SU-DHL-6 (cell line): ENCODE measurements around the gene WASF3.

Experiments
- H2AFZ ChIP-seq: fragments of 200-600 bp; sonication (generic); 2 replicates; pipeline ENCODE4 v1.6.1; 2014; ENCODE audit warnings: low read depth, mild to moderate bottlenecking, moderate library complexity, mixed read lengths, antibody characterized with exemption, low read length; ENCODE audit not compliant: severe bottlenecking
- H3F3A ChIP-seq: fragments of 200-600 bp; shearing (Covaris generic); 2 replicates; pipeline ENCODE4 v1.6.0; 2016; ENCODE audit warnings: antibody characterized with exemption, mild to moderate bottlenecking; ENCODE audit not compliant: insufficient read depth
- H3K27ac ChIP-seq: fragments of 200-600 bp; sonication (generic); 2 replicates; pipeline ENCODE4 v1.5.1; 2016; ENCODE audit warnings: low read depth, mild to moderate bottlenecking, low read length, moderate library complexity, mixed read lengths
- H3K27me3 ChIP-seq: fragments of 200-600 bp; sonication (generic), shearing (Covaris generic); 2 replicates; pipeline ENCODE4 v1.6.0; 2014; ENCODE audit warnings: mild to moderate bottlenecking, low read length
- H3K36me3 ChIP-seq: fragments of 200-600 bp; sonication (generic); 2 replicates; pipeline ENCODE4 v1.6.1; 2014; ENCODE audit warnings: mild to moderate bottlenecking, low read length, mixed read lengths
- H3K4me2 ChIP-seq: fragments of 300-600, 200-600 bp; shearing (Covaris generic), sonication (generic); 2 replicates; pipeline ENCODE4 v1.6.0; 2014; ENCODE audit warnings: low read length, low read depth, mild to moderate bottlenecking; ENCODE audit not compliant: poor library complexity, severe bottlenecking
- H3K4me3 ChIP-seq: fragments of 200-600 bp; sonication (generic); 2 replicates; pipeline ENCODE4 v1.5.1; 2014; ENCODE audit warnings: antibody characterized with exemption, low read length, mild to moderate bottlenecking, mixed read lengths; ENCODE audit not compliant: insufficient read depth, poor library complexity, severe bottlenecking
- H3K79me2 ChIP-seq: fragments of 200-600 bp; sonication (generic); 2 replicates; pipeline ENCODE4 v1.6.1; 2014; ENCODE audit warnings: mild to moderate bottlenecking, low read length, moderate library complexity; ENCODE audit not compliant: insufficient read depth
- H3K9ac ChIP-seq: fragments of 200-600 bp; sonication (generic); 2 replicates; pipeline ENCODE4 v1.7.0; 2014; ENCODE audit warnings: mild to moderate bottlenecking, low read length
- H3K9me2 ChIP-seq: fragments of 200-600 bp; sonication (generic); replicated peaks from 2 replicates; pipeline ENCODE4 v1.6.1; 2014; ENCODE audit warnings: low read length; ENCODE audit not compliant: insufficient read depth
- H3K9me3 ChIP-seq: fragments of 200-600 bp; sonication (generic); 2 replicates; pipeline ENCODE4 v1.6.1; 2014; ENCODE audit warnings: low read length, mixed read lengths; ENCODE audit not compliant: insufficient read depth
- H4K20me1 ChIP-seq: fragments of 200-600 bp; sonication (generic); 2 replicates; pipeline ENCODE4 v1.6.1; 2014; ENCODE audit warnings: low read depth, mild to moderate bottlenecking, antibody characterized with exemption, low read length, moderate library complexity, mixed read lengths
- CTCF ChIP-seq: fragments of 200-600 bp; sonication (generic); IDR thresholded peaks from one replicate; pipeline ENCODE4 v1.5.1; 2017; ENCODE audit warnings: antibody characterized with exemption, mild to moderate bottlenecking, low read length, moderate library complexity; ENCODE audit not compliant: insufficient read depth, poor library complexity, severe bottlenecking
- EZH2phosphoT487 ChIP-seq: fragments of 200-600 bp; sonication (generic), shearing (Covaris generic); conservative IDR thresholded peaks from 2 replicates; pipeline ENCODE4 v1.6.1; 2018; ENCODE audit warnings: mild to moderate bottlenecking, antibody characterized with exemption, low read length, moderate library complexity, mixed read lengths

Gene WASF3

DNA sequence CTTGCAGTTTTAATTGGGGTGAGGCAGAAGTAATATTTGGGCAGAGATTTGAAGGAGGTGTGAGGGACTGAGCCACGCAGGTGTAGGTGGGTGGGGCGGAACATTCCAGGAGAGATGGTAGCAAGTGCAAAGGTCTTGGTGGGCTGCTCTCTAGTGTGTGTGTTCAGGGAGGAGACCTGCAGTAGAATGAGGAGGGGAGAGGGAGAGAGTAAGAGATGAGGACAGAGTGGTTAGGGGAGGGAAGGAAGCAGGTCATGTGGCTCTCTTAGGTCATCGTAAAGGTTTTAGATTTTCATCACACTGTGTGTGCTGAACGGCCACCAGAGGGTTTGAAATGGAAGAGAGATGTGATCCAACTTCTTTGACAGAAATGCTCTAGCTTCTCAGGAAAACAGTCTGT, 33.5 kb downstream of the WASF3 start:
- no peaks in the 10 kb centered on the region for H3K79me2 ChIP-seq
- H3F3A ChIP-seq = no peaks in the 10 kb centered on the region
- no peaks in the 10 kb centered on the region for H4K20me1 ChIP-seq
- H3K27ac ChIP-seq = no peak overlapping the region
- H3K9me2 ChIP-seq = no peaks in the 10 kb centered on the region
- no peak overlapping the region for H3K4me2 ChIP-seq
- H3K36me3 ChIP-seq = no peaks in the 10 kb centered on the region
- no peaks in the 10 kb centered on the region for H3K9me3 ChIP-seq
- H3K4me3 ChIP-seq = no peak overlapping the region
- no peak overlapping the region for H2AFZ ChIP-seq
- no peaks in the 10 kb centered on the region for H3K27me3 ChIP-seq
- no peak overlapping the region for H3K9ac ChIP-seq
- TF ChIP-seq CTCF (no peak), EZH2phosphoT487 (no peak)

- Histone ChIP-seq H3K9me2 (no peaks in the 10 kb centered on the region), H3F3A (no peaks in the 10 kb centered on the region), H3K27me3 (no peaks in the 10 kb centered on the region), H3K79me2 (no peaks in the 10 kb centered on the region), H3K4me3 (no peak overlapping the region), H3K4me2 (no peak overlapping the region), H3K9me3 (no peaks in the 10 kb centered on the region), H4K20me1 (no peaks in the 10 kb centered on the region), H3K9ac (no peak overlapping the region), H2AFZ (no peak overlapping the region), H3K27ac (no peak overlapping the region), H3K36me3 (no peaks in the 10 kb centered on the region)
- TF ChIP-seq CTCF (no peak), EZH2phosphoT487 (no peak)
Observed at GRCh38 chr13:26591672-26592071, 34.2 kb downstream of the WASF3 start.

GRCh38 chr13:26593661-26594060, 36.2 kb downstream of the WASF3 start:
- no peaks in the 10 kb centered on the region for H3K27me3 ChIP-seq
- H3K4me2 ChIP-seq = no peak overlapping the region
- no peak overlapping the region for H2AFZ ChIP-seq
- H3K79me2 ChIP-seq = no peaks in the 10 kb centered on the region
- H3F3A ChIP-seq = no peaks in the 10 kb centered on the region
- TF ChIP-seq CTCF = no peak
- TF ChIP-seq EZH2phosphoT487 = no peak
- H3K9me2 ChIP-seq = no peaks in the 10 kb centered on the region
- no peaks in the 10 kb centered on the region for H3K9me3 ChIP-seq
- H3K9ac ChIP-seq = no peak overlapping the region
- no peaks in the 10 kb centered on the region for H3K36me3 ChIP-seq
- no peaks in the 10 kb centered on the region for H4K20me1 ChIP-seq
- no peak overlapping the region for H3K27ac ChIP-seq
- no peak overlapping the region for H3K4me3 ChIP-seq

- Histone ChIP-seq H3K9me3 (no peaks in the 10 kb centered on the region), H2AFZ (no peak overlapping the region), H3K79me2 (no peaks in the 10 kb centered on the region), H3K27ac (no peak overlapping the region), H4K20me1 (no peaks in the 10 kb centered on the region), H3K4me3 (no peak overlapping the region), H3K27me3 (no peaks in the 10 kb centered on the region), H3K4me2 (no peak overlapping the region), H3F3A (no peaks in the 10 kb centered on the region), H3K36me3 (no peaks in the 10 kb centered on the region), H3K9me2 (no peaks in the 10 kb centered on the region), H3K9ac (no peak overlapping the region)
- no peak for TF ChIP-seq EZH2phosphoT487
- TF ChIP-seq CTCF = no peak
Observed at GRCh38 chr13:26594363-26594762, 36.9 kb downstream of the WASF3 start.
